HepG2 (cell line): Measurements from ENCODE around the gene PPP1R16B. TPM values are rescaled to one million over a fixed set of nuclear protein-coding genes. Genes with fewer than 3 reads are reported as not detected.

ENCODE experiments used
- ATAC-seq: fragments of 200-7000 bp; cut with Tn5 transposase; 3 replicates; pipeline ENCODE4 v1.9.1; 2020; ENCODE audit warnings: mild to moderate bottlenecking, moderate library complexity
- BruUV-seq: library from RNA; stranded (reverse); fragments of 400-500 nt; replicated peaks from 2 replicates; lab custom pipeline; 2021; lab: Mats Ljungman, UMichigan
- CTCF ChIA-PET: fragments of 300-600 bp; formaldehyde crosslinking; extraction: SDS; loops from one replicate; lab custom pipeline; 2021; ENCODE audit warnings: low total read pairs, inconsistent platforms, low intra/inter-chr PET ratio; lab: Yijun Ruan, JAX
- POLR2A ChIA-PET: fragments of 350-600 bp; sonication (Branson Sonifier 250); formaldehyde crosslinking; loops from one replicate; lab custom pipeline; 2020; ENCODE audit warnings: antibody characterized with exemption, inconsistent platforms; lab: Yijun Ruan, JAX
- DNase-seq: peaks from one replicate; pipeline ENCODE4 v3.0.0-alpha.2; 2015; ENCODE audit warnings: low spot score
- FAIRE-seq: peaks from 3 replicates; lab custom pipeline; 2011; peaks lifted over from hg19 to GRCh38; lab: Jason Lieb, UNC
- H2AFZ ChIP-seq: one replicate; pipeline ENCODE4 v1.6.1; 2011; ENCODE audit warnings: low read length, inconsistent platforms
- H3K27ac ChIP-seq: fragments of 300-600 bp; 3 replicates; pipeline ENCODE4 v1.8.0; 2011; ENCODE audit warnings: mixed run types, mild to moderate bottlenecking, mixed read lengths, low read length, inconsistent platforms; ENCODE audit not compliant: insufficient read depth; ENCODE audit errors: extremely low read length
- H3K27me3 ChIP-seq, 2 experiments: fragments of 200-600 bp in 1 of 2; 2 replicates in 1 of 2; 3 replicates in 1 of 2; pipeline versions ENCODE4 v1.6.0 to v1.8.0; 2011; ENCODE audit warnings: low read length in 2 of 2, mild to moderate bottlenecking in 2 of 2, moderate library complexity in 2 of 2, inconsistent platforms in 1 of 2; ENCODE audit not compliant: insufficient read depth in 2 of 2, control insufficient read depth in 1 of 2
- H3K36me3 ChIP-seq, 2 experiments: fragments of 200-600 bp in 1 of 2; replicated peaks in 1 of 2; 2 replicates in 1 of 2; 3 replicates in 1 of 2; pipeline versions ENCODE4 v1.5.1 to v1.8.0; 2011; ENCODE audit warnings: low read length in 2 of 2, inconsistent platforms in 1 of 2; ENCODE audit not compliant: insufficient read depth in 2 of 2, control insufficient read depth in 1 of 2
- H3K4me1 ChIP-seq: 2 replicates; pipeline ENCODE4 v1.5.1; 2012; ENCODE audit warnings: low read length, inconsistent platforms; ENCODE audit not compliant: insufficient read depth
- H3K4me2 ChIP-seq: 2 replicates; pipeline ENCODE4 v1.6.0; 2011; ENCODE audit warnings: low read depth, low read length, inconsistent platforms
- H3K4me3 ChIP-seq, 3 experiments: fragments of 200-600 bp in 1 of 3; sonication (generic), shearing (Covaris generic) in 1 of 3; replicated peaks in 1 of 3; 2 replicates each; pipeline ENCODE4 v1.5.1; 2011 to 2016; ENCODE audit warnings: low read length in 3 of 3, inconsistent platforms in 2 of 3, low read depth in 2 of 3, mild to moderate bottlenecking in 2 of 3, control low read depth in 1 of 3, mixed read lengths in 1 of 3; ENCODE audit not compliant: insufficient read depth in 1 of 3
- H3K79me2 ChIP-seq: one replicate; pipeline ENCODE4 v1.6.1; 2011; ENCODE audit warnings: low read length, inconsistent platforms; ENCODE audit not compliant: insufficient read depth
- H3K9ac ChIP-seq: 2 replicates; pipeline ENCODE4 v1.6.0; 2011; ENCODE audit warnings: mild to moderate bottlenecking, low read depth, low read length, inconsistent platforms; ENCODE audit not compliant: insufficient read depth
- H3K9me3 ChIP-seq: 2 replicates; pipeline ENCODE4 v1.5.1; 2012; ENCODE audit warnings: mild to moderate bottlenecking, low read length
- H4K20me1 ChIP-seq: 2 replicates; pipeline ENCODE4 v1.6.0; 2011; ENCODE audit warnings: inconsistent platforms, mild to moderate bottlenecking, low read length, moderate library complexity; ENCODE audit not compliant: insufficient read depth
- AHR ChIP-seq: IDR thresholded peaks from 2 replicates; pipeline ENCODE4 v1.6.1; 2018; ENCODE audit warnings: missing genetic modification reagents, missing compliant biosample characterization
- NFATC3 ChIP-seq: sonication (generic); formaldehyde crosslinking; IDR thresholded peaks from 2 replicates; pipeline ENCODE4 v1.5.1; 2020; ENCODE audit warnings: mild to moderate bottlenecking, missing genetic modification reagents
- RAD51 ChIP-seq: fragments of 450-650 bp; IDR thresholded peaks from 2 replicates; pipeline ENCODE4 v1.6.1; 2016; ENCODE audit warnings: borderline replicate concordance
- ZNF773 ChIP-seq: sonication (generic); formaldehyde crosslinking; IDR thresholded peaks from 2 replicates; pipeline ENCODE4 v1.4.0; 2020; ENCODE audit warnings: missing genetic modification reagents, borderline replicate concordance
- WGBS: methylation state at CpG from one replicate; pipeline ENCODE4 v1.1.6; 2017; ENCODE audit warnings: low lambda C conversion rate; 5-methylcytosine and 5-hydroxymethylcytosine counted together
- in situ Hi-C: cut with HindIII; loops from 2 replicates; pipeline ENCODE4 v1.10.0; 2017; ENCODE audit warnings: low pct_unique_long_range_greater_than_20kb; ENCODE audit not compliant: extremely low pct_ligation_motif_present
- intact Hi-C: fragments of 100-400 bp; cut with micrococcal nuclease; formaldehyde crosslinking; loops from one replicate; pipeline ENCODE4 v1.10.0; 2022; ENCODE audit not compliant: unreplicated experiment
- polyA plus RNA-seq, 8 experiments: library from polyadenylated mRNA; depleted of rRNA in 3 of 8; stranded (reverse) in 7 of 8; unstranded in 1 of 8; fragments of >200 nt; fragmentation: Illumina TruSeq in 4 of 8; extraction: Trizol in 4 of 8; gene quantifications; 2 replicates each; pipeline versions ENCODE4 v1.2.1 to v1.2.3, GENCODE V29; 2011 to 2016; ENCODE audit warnings: low read depth in 4 of 8, missing spikeins in 1 of 8, mixed read lengths in 1 of 8; ENCODE audit not compliant: insufficient read depth in 1 of 8
- total RNA-seq, 5 experiments: library from RNA; depleted of rRNA; stranded (reverse); fragments of >200 nt; fragmentation: Illumina TruSeq; extraction: Trizol; gene quantifications; 2 replicates each; pipeline ENCODE4 v1.2.3, GENCODE V29; 2016; ENCODE audit warnings: low read depth in 1 of 5
- TF ChIP-seq, protein P1 (sequence below): sonication (generic); formaldehyde crosslinking; IDR thresholded peaks from 2 replicates; pipeline ENCODE4 v1.4.0; 2020; ENCODE audit warnings: missing genetic modification reagents
- TF ChIP-seq, protein P2 (sequence below): sonication (generic); formaldehyde crosslinking; IDR thresholded peaks from 2 replicates; pipeline ENCODE4 v1.8.0; 2022; ENCODE audit warnings: low read depth, missing genetic modification reagents
- TF ChIP-seq, protein P3 (sequence below): sonication (generic); formaldehyde crosslinking; IDR thresholded peaks from 2 replicates; pipeline ENCODE4 v1.4.0; 2020; ENCODE audit warnings: missing genetic modification reagents
- TF ChIP-seq, protein P4 (sequence below): sonication (generic); formaldehyde crosslinking; IDR thresholded peaks from 2 replicates; pipeline ENCODE4 v1.4.0; 2020; ENCODE audit warnings: mild to moderate bottlenecking, missing genetic modification reagents

PPP1R16B gene
- total and polyA plus RNA-seq, 2 of the 13 experiments (the other 11 are each of a cell fraction or from before 2014, with no cell fraction given) = 0.02 to 0.11 TPM

DNA sequence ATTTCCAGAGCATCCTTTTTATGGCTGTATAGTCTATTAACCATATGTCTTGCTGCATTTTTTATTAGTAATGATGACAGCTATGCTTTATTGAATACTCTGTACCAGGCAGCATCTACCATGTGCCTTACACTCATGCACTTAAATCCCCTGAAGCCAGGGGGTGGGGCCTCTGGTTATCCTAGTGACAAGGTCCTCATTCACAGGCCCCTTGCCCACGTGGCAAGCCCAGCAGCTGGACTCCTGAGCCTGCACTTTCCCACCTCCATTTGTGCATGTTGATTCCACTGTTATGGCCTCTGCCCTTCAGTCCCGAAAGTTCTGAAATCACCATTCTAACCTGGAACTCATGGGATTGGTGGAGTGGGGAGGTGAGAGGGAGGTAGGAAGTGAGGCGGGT, 35.0 kb upstream of the PPP1R16B start (continued):
- TF ChIP-seq, protein P1, sequence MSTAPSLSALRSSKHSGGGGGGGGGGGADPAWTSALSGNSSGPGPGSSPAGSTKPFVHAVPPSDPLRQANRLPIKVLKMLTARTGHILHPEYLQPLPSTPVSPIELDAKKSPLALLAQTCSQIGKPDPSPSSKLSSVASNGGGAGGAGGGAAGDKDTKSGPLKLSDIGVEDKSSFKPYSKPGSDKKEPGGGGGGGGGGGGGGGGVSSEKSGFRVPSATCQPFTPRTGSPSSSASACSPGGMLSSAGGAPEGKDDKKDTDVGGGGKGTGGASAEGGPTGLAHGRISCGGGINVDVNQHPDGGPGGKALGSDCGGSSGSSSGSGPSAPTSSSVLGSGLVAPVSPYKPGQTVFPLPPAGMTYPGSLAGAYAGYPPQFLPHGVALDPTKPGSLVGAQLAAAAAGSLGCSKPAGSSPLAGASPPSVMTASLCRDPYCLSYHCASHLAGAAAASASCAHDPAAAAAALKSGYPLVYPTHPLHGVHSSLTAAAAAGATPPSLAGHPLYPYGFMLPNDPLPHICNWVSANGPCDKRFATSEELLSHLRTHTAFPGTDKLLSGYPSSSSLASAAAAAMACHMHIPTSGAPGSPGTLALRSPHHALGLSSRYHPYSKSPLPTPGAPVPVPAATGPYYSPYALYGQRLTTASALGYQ (CRISPR knock-in tag) = no peak
- no peak for TF ChIP-seq NFATC3 (CRISPR knock-in tag)

DNA sequence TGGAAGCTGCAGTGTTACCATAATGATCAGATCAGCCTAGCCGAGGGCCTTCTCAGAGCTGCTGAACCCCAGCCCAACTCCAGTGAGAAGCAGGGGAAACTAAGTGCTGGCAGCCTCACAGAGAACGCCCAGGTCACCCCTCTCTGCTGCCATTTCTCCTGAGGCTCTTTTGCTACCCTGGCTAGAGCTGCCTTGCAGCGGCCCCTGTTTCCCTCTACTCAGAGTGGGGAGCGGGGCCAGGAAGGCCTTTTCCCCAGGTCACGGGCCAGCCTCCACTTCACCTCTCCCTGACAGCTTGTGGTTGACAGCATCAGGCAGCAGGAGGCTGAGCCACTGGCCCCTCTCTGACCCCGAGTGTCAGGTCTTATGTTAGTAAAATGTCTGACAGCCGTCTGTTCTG, 34.5 kb upstream of the PPP1R16B start:
- H2AFZ ChIP-seq = no peak overlapping the region
- peak overlapping the region; percentile 28 for H3K27ac ChIP-seq
- FAIRE-seq (no peak), DNase-seq (no peak), ATAC-seq (peak; percentile 36)
- no peaks in the 10 kb centered on the region for H3K79me2 ChIP-seq
- intact Hi-C loops = no loop called here
- POLR2A ChIA-PET = no interaction called here
- H3K9me3 ChIP-seq = no peaks in the 10 kb centered on the region
- in situ Hi-C loops = no loop called here
- no peaks in the 10 kb centered on the region for H3K27me3 ChIP-seq
- TF ChIP-seq, protein P2, sequence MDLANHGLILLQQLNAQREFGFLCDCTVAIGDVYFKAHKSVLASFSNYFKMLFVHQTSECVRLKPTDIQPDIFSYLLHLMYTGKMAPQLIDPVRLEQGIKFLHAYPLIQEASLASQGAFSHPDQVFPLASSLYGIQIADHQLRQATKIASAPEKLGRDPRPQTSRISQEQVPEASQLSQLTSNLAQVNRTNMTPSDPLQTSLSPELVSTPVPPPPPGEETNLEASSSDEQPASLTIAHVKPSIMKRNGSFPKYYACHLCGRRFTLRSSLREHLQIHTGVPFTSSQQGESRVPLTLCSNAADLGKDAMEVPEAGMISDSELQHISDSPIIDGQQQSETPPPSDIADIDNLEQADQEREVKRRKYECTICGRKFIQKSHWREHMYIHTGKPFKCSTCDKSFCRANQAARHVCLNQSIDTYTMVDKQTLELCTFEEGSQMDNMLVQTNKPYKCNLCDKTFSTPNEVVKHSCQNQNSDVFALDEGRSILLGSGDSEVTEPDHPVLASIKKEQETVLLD (CRISPR knock-in tag) = no peak
- TF ChIP-seq, protein P3, sequence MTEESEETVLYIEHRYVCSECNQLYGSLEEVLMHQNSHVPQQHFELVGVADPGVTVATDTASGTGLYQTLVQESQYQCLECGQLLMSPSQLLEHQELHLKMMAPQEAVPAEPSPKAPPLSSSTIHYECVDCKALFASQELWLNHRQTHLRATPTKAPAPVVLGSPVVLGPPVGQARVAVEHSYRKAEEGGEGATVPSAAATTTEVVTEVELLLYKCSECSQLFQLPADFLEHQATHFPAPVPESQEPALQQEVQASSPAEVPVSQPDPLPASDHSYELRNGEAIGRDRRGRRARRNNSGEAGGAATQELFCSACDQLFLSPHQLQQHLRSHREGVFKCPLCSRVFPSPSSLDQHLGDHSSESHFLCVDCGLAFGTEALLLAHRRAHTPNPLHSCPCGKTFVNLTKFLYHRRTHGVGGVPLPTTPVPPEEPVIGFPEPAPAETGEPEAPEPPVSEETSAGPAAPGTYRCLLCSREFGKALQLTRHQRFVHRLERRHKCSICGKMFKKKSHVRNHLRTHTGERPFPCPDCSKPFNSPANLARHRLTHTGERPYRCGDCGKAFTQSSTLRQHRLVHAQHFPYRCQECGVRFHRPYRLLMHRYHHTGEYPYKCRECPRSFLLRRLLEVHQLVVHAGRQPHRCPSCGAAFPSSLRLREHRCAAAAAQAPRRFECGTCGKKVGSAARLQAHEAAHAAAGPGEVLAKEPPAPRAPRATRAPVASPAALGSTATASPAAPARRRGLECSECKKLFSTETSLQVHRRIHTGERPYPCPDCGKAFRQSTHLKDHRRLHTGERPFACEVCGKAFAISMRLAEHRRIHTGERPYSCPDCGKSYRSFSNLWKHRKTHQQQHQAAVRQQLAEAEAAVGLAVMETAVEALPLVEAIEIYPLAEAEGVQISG = 0 out of 2 replicates have a peak, but pooled peaks have one; percentile 12
- TF ChIP-seq AHR (CRISPR knock-in tag) (no peak), ZNF773 (CRISPR knock-in tag) (no peak), RAD51 (no peak)
- TF ChIP-seq, protein P4, sequence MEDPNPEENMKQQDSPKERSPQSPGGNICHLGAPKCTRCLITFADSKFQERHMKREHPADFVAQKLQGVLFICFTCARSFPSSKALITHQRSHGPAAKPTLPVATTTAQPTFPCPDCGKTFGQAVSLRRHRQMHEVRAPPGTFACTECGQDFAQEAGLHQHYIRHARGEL (CRISPR knock-in tag) = no peak
- H3K4me2 ChIP-seq = no peak overlapping the region
- CTCF ChIA-PET = no interaction called here
- no TSS peak for BruUV-seq
- 94% methylated on average over 7 of the region's 7 CpGs for WGBS
- peaks cover 8% of the 10 kb centered on the region for H3K4me1 ChIP-seq
- H4K20me1 ChIP-seq = no peaks in the 10 kb centered on the region
- H3K9ac ChIP-seq = no peak overlapping the region
- no peak overlapping the region for H3K4me3 ChIP-seq
- peaks cover 21 to 72% of the 10 kb centered on the region in 2 experiments for H3K36me3 ChIP-seq
